Loucy (cell line): ENCODE data around the gene GPC5.

ENCODE experiments used
- H2AFZ ChIP-seq: fragments of 200-600 bp; sonication (generic); 2 replicates; pipeline ENCODE4 v1.6.0; 2016; ENCODE audit warnings: antibody characterized with exemption, mild to moderate bottlenecking, low read length, moderate library complexity
- H3F3A ChIP-seq: fragments of 200-600 bp; 2 replicates; pipeline ENCODE4 v1.6.0; 2016; ENCODE audit warnings: antibody characterized with exemption, low read depth, mild to moderate bottlenecking
- H3K27me3 ChIP-seq: fragments of 200-600 bp; sonication (generic); 2 replicates; pipeline ENCODE4 v1.6.1; 2014; ENCODE audit warnings: low read length, mild to moderate bottlenecking; ENCODE audit not compliant: insufficient read depth, poor library complexity, severe bottlenecking
- H3K36me3 ChIP-seq: fragments of 200-600 bp; sonication (generic); 2 replicates; pipeline ENCODE4 v1.6.1; 2016; ENCODE audit warnings: low read length; ENCODE audit not compliant: insufficient read depth
- H3K4me1 ChIP-seq: fragments of 200-600 bp; sonication (generic); 2 replicates; pipeline ENCODE4 v1.5.1; 2014; ENCODE audit warnings: low read length, mild to moderate bottlenecking; ENCODE audit not compliant: insufficient read depth, poor library complexity, severe bottlenecking
- H3K4me2 ChIP-seq: fragments of 200-600 bp; sonication (generic); 2 replicates; pipeline ENCODE4 v1.6.0; 2014; ENCODE audit warnings: antibody characterized with exemption, low read length, low read depth, mild to moderate bottlenecking; ENCODE audit not compliant: poor library complexity, severe bottlenecking
- H3K4me3 ChIP-seq: fragments of 200-600 bp; sonication (generic); 2 replicates; pipeline ENCODE4 v1.5.1; 2014; ENCODE audit warnings: low read length, mild to moderate bottlenecking, mixed read lengths; ENCODE audit not compliant: poor library complexity, severe bottlenecking
- H3K79me2 ChIP-seq: fragments of 200-600 bp; sonication (generic); 2 replicates; pipeline ENCODE4 v1.6.1; 2014; ENCODE audit warnings: low read length; ENCODE audit not compliant: insufficient read depth
- H3K9ac ChIP-seq: fragments of 200-600 bp; sonication (generic); 2 replicates; pipeline ENCODE4 v1.6.0; 2014; ENCODE audit warnings: mild to moderate bottlenecking, low read depth, low read length, moderate library complexity; ENCODE audit not compliant: poor library complexity, severe bottlenecking
- H3K9me2 ChIP-seq: fragments of 200-600 bp; sonication (generic); replicated peaks from 2 replicates; pipeline ENCODE4 v1.6.1; 2016; ENCODE audit warnings: low read depth, low read length, mixed read lengths
- H3K9me3 ChIP-seq: fragments of 200-600 bp; sonication (generic); 2 replicates; pipeline ENCODE4 v1.6.1; 2014; ENCODE audit warnings: mild to moderate bottlenecking, antibody characterized with exemption, low read length, low read depth; ENCODE audit not compliant: insufficient read depth
- H4K20me1 ChIP-seq: fragments of 200-600 bp; sonication (generic); 2 replicates; pipeline ENCODE4 v1.6.0; 2014; ENCODE audit warnings: antibody characterized with exemption, low read length, mild to moderate bottlenecking; ENCODE audit not compliant: insufficient read depth, poor library complexity, severe bottlenecking
- EZH2phosphoT487 ChIP-seq: fragments of 200-600 bp; IDR thresholded peaks from 2 replicates; pipeline ENCODE4 v1.6.1; 2018; ENCODE audit warnings: antibody characterized with exemption, mild to moderate bottlenecking, moderate library complexity, borderline replicate concordance
- TF ChIP-seq, protein P1 (sequence below): fragments of 200-600 bp; sonication (generic); conservative IDR thresholded peaks from 2 replicates; pipeline ENCODE4 v1.5.1; 2014; ENCODE audit warnings: mild to moderate bottlenecking, antibody characterized with exemption, low read length

Gene GPC5

DNA sequence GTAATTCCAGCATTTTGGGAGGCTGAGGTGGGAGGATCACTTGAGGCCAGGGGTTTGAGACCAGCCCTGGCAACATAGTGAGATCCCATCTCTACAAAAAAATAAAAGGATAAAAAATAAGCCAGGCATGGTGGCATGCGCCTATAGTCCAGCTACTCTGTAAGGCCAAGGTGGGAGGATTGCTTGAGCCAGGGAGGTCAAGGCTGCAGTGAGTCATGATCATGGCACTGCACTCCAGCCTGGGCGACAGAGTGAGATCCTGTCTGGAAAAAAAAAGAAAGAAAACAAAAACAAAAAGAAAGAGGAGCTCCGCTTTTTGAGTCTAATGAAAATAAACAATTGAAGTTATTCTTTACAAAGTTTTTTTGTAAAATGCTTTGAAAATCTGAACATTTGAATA, 326.2 kb downstream of the GPC5 start:
- H3K9me2 ChIP-seq = no peaks in the 10 kb centered on the region
- no peak overlapping the region for H3K4me2 ChIP-seq
- no peak for TF ChIP-seq EZH2phosphoT487
- TF ChIP-seq, protein P1, sequence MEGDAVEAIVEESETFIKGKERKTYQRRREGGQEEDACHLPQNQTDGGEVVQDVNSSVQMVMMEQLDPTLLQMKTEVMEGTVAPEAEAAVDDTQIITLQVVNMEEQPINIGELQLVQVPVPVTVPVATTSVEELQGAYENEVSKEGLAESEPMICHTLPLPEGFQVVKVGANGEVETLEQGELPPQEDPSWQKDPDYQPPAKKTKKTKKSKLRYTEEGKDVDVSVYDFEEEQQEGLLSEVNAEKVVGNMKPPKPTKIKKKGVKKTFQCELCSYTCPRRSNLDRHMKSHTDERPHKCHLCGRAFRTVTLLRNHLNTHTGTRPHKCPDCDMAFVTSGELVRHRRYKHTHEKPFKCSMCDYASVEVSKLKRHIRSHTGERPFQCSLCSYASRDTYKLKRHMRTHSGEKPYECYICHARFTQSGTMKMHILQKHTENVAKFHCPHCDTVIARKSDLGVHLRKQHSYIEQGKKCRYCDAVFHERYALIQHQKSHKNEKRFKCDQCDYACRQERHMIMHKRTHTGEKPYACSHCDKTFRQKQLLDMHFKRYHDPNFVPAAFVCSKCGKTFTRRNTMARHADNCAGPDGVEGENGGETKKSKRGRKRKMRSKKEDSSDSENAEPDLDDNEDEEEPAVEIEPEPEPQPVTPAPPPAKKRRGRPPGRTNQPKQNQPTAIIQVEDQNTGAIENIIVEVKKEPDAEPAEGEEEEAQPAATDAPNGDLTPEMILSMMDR = no peak
- H3K4me1 ChIP-seq = no peaks in the 10 kb centered on the region
- H3K9ac ChIP-seq = no peak overlapping the region
- H3K79me2 ChIP-seq = no peaks in the 10 kb centered on the region
- no peak overlapping the region for H3K4me3 ChIP-seq
- no peaks in the 10 kb centered on the region for H3K36me3 ChIP-seq
- H4K20me1 ChIP-seq = no peaks in the 10 kb centered on the region
- H3K9me3 ChIP-seq = no peaks in the 10 kb centered on the region
- no peaks in the 10 kb centered on the region for H3F3A ChIP-seq
- no peaks in the 10 kb centered on the region for H3K27me3 ChIP-seq
- no peak overlapping the region for H2AFZ ChIP-seq

DNA sequence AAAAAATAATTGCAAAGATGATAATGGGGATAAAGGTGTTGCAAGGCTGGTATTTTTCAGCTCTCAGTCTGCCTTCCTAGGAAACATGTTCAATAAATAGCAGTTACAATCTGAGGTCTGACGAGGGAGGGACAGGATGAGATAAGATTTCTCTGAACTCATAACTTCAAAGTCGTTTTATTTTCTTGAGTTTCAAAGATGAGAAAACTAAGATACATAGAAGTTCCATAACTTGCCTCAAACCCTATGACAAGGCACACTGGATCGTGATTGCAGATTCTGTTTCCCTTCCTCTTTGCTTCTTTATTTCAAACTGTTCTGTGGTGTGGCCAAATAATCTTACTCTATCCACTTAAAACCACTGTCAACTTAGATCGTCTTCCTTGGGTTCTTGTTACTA, 327.2 kb downstream of the GPC5 start:
- no peaks in the 10 kb centered on the region for H3K9me3 ChIP-seq
- H3F3A ChIP-seq = no peaks in the 10 kb centered on the region
- H3K4me3 ChIP-seq = no peak overlapping the region
- no peaks in the 10 kb centered on the region for H3K79me2 ChIP-seq
- H4K20me1 ChIP-seq = no peaks in the 10 kb centered on the region
- H3K36me3 ChIP-seq = no peaks in the 10 kb centered on the region
- H3K9me2 ChIP-seq = no peaks in the 10 kb centered on the region
- no peak overlapping the region for H3K4me2 ChIP-seq
- H3K27me3 ChIP-seq = no peaks in the 10 kb centered on the region
- no peak for TF ChIP-seq EZH2phosphoT487
- TF ChIP-seq, protein P1 = no peak
- no peaks in the 10 kb centered on the region for H3K4me1 ChIP-seq
- no peak overlapping the region for H2AFZ ChIP-seq
- no peak overlapping the region for H3K9ac ChIP-seq

DNA sequence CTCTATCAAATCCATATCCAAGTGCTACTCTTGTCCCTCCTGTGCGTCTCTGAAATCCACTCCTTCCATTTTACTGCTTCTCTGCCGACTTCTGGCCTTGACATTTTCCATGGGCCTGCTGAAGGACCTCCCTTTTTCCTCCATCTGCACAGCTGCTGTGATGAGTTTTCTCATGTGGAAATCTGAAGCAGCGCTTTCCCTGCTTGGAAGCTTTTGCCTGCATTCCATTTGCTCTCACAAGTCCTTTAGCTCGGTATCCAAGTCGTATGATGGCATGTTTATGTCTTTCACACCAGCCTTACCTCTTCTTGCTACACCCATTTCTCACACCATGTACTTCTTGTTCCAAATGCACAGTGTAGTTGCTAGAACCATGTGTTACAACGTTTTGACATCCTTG, 328.2 kb downstream of the GPC5 start:
- Histone ChIP-seq H4K20me1 (no peaks in the 10 kb centered on the region), H3K4me1 (no peaks in the 10 kb centered on the region), H3K27me3 (no peaks in the 10 kb centered on the region), H3K79me2 (no peaks in the 10 kb centered on the region), H3K4me2 (no peak overlapping the region), H3K36me3 (no peaks in the 10 kb centered on the region), H2AFZ (no peak overlapping the region), H3K4me3 (no peak overlapping the region), H3K9ac (no peak overlapping the region), H3K9me2 (no peaks in the 10 kb centered on the region), H3F3A (no peaks in the 10 kb centered on the region), H3K9me3 (no peaks in the 10 kb centered on the region)
- no peak for TF ChIP-seq EZH2phosphoT487
- TF ChIP-seq, protein P1 = no peak
